ENCODE data around the gene VTI1A.

The VTI1A gene

DNA sequence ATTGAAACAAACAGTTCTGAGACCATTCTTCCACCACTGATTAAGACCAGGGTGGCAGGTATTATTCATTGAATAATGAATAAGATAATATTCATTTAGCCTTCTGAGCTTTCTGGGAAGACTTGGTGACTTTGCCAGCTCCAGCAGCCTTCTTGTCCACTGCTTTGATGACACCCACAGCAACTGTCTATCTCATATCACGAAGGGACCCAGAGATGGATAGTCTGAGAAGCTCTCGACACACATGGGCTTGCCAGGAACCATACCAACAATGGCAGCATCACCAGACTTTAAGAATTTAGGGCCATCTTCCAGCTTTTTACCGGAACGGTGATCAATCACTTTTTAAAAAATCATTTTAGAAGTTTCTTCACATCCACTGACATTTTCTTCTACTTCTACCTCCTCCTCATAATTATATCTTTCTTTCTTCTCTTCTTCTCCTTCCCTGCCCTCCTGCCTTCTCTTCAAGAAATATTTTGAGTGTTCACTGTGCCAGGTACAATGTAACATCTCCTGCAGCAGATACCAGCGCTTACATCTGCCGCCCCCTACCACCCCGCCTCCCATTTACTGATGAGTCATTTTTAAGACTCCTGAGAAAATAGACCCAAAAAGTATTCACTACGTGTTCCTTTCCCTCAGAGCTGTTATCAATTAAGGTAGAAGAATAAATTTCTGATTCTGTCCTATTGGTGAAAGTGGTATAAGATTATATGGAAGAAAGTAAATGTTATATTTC is 101.7 kb downstream of the VTI1A start:
- DNase-seq: no peak

DNA sequence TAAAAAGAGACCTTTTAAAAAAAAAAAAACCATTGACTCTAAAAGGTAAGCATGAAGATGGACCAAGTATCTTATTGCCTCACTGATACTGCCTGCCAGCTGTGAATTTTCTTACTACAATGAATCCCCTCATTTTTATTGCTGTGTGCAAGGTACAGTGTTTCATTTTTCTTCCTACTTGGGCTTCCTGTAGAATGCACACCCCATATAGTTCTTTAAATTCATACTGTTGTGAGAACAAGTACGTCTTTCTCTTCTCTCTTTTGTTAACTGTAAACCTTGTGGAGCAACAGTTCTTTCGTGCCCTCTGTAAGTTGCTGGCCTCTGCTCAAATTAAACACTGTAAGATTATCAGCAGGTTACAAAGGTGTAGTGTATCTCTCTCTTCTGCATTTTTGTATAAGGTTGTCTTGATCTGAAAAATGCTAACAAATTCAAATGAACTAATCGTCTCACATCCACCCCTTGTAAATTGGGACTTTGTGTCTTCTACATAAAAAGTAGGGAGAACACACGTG is 105.6 kb downstream of the VTI1A start:
- DNase-seq: no peak

DNA sequence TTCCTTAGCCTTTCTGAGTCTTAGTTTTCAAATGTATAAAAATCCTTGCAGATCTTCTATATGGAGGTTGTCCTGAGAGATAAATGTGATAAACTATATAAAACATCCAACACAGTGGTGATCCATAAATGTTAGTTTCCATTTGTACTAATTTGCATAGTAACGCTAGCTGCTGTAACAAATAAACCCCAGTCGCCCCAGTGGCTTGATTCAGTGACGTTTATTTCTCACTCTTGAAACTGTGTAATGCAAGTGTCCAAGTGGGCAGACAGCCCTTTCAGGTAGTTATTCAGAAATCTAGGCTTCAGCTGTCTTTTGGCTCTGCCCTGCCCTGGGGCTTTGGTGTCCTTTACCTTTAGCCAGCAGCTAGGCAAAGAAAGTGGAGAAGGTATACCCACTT is 106.3 kb downstream of the VTI1A start:
- DNase-seq: no peak

DNA sequence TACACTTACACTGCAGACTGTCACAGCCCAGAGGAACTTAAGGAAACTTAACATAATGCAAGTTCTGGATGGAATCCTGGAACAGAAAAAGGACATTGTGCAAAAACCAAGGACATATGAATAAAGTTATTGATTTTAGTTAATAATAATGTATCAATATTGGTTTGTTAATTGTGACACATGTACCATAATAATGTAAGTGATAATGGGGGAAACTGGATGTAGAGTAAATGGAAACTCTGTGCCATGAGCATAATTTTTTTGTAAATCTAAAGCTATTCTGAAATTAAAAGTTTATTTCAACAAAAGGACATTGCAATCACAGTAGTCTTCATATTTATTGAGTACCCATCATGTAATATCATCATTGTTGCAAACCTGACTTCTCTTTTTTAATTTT is 107.2 kb downstream of the VTI1A start:
- DNase-seq: no peak

DNA sequence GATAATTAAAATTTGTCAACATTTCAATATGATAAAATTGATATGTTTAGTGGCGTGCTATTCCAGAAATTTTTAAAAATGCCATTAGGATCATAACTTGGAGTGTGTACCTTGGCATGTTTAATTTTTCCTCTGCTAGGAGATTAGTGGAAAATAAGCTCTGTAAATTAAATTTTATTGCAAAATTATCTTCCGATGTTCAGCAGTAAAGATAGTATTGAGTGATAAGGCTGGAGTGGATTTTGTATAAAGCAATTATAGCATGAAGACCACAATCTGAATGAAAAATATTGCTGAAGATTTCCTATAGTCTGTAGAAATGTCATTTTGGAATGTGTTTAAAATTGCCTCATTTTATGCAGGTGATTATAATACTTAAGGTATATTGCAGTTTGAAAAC is 110.2 kb downstream of the VTI1A start:
- no peak for DNase-seq

DNA sequence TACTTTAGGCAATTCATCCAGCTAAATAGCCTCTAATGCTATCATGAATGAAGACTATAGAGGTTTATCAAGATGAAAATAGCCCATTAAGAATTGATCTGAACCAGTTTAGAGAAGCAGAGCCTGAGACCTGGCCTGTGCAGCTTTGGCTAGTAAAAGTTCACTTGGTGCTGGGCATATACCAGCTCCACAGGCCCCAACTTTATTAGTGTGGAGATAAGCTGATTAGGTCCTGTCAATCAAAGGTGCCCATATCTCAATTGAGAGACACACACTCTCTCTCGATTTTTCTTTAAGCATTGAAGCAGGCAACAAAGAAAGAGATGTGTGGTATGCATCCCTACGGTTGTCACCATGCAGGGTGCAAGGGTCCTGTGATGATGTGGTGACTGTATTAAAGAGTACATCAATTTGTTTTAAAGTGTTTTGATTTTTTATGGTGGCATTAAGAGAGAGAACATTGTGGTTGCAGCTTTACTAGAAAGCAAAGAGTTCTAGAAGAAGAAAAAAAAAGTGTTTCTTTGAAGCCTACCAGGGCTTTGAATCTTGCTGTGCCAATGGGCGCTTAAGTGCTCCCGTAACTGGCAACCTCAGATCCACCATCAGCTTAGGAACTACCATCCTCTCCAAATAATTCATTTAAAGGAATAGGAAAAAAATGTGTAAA is 111.6 kb downstream of the VTI1A start:
- no peak for DNase-seq

DNA sequence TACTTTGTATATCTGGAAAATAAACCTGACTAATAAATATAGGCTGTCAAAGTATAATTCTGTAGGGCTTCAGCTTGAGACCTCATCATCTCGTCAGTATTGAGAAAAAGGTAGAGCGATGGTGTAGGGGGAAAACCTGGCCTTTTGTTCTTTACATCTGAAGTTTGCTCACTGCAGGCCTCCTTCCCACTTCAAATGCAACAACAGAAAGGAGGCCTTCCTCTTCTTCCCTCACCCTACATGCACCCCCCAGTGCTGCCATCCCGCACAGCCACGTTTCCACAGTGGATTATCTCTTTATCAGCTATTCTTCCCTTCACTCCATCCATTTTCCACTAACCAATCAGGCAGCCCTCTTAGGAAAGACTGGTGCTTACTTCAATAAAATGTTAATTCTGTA is 112.3 kb downstream of the VTI1A start:
- no peak for DNase-seq

DNA sequence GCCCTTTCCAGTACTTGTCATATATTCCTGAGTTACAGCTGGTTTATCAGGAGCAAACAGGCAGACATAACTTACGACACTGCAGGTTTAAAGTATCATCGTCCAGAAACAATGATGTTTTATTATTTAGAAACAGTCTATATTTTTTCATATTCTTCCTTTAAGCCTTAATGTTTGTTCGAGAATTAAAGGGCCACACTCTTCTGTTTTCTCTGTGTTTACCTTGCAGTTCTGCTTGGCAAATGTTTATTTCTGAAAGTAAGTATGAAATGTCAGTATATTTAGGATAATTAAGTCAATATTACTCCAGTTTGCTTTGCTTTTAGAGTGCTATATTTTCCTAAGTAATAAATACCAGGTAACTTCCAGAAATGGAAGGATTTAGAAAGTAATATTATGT is 115.1 kb downstream of the VTI1A start:
- no peak for DNase-seq

DNA sequence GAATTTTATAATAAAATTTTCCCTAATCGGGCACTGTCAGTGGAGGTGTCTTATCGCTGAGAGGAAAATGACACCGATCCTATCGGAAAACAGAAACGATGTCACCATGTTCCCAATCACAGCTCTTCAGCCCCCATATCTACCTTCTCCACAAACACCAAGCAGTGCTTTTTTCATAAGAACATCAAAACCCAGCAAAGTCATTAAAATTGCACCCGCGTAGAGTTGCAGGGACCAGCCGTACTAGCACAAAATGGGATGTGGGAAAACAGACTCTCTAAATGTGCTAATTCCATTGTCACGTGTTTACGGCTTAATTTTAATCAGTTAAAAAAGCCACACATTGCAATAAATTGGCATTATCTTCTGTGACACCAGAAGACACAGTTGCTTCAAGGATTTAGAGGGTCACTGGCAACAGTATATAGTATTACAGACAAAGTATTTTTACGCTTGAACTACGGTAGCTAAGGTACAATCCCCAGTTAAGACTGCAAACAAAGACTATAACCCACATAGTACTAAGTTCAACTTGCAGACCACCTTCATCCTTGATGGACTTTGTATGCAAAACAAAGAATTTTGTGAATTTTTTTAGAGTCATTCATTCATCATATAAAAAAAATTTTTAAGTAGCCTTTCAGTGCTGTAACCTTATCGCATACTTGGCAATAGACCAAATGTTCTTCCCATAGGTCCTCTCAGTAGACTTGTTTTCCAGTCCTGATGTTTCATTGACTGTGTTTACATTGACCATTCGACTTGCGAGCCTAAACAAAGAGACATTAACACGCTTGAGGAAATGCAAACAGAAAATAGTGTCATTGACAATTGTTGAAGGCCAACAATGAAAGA is 116.0 kb downstream of the VTI1A start:
- DNase-seq: no peak

DNA sequence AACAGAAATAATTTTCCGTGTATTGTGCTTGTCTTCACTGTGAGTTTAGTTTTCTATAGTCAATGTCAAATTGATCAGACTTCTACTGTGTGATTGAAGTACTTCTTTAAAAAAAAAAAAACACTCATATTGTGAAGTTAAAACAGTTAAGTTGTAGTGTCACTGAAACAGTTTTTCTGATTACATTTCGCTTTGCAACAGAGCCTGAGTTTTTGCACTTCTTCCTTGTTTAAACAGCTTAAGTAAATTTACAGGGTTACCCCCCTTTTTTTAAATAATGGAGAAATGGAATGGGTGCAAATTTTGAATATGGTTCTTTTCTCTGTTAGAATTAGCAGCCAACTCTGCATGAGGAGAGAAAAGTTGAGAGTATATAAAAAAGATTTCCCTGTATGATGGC is 117.3 kb downstream of the VTI1A start:
- no peak for DNase-seq

DNA sequence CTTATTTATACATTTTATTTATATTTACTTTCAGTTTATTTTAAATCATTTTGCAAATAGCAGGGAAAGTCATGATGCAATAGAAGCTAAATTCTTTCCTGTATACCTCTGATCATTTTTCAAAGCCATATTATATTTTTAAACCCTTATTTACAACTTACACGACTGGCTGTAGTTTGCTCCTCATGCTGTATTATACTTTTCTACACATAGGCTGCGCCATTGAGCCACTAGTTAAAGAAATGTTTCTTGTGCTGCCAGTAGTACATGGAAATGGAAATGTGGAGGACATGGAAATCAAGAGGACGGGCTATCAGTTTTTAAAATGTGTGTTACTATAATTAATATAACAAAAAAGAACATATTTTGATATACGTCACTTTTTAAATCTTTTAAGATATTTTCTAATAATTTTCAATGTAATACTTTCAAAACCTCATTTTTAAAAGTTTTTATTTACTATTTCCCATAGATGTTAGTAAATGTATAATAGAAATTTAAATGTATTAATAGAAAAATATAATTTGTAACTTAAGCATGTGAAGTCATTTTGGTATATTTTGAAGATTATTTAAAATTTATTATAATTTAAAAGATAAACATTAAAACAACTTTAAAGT is 118.5 kb downstream of the VTI1A start:
- DNase-seq: no peak

DNA sequence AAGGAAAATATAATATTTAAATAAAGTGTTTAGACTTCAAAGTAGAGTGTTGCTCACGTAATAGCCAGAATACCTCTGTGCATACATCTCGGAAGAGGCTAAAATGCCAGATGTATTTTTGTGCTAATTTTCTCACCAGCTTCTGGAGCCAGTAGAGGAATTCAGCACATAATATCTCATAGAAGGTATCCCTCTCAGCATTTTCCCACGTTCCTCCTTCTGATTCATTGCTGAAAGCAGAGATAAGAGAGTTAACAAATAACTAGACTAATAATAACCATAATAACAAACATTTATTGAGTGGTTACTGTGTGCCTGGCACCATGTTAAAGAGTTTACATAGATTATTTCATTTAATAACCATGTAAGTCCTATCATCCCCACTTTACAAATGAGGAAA is 123.6 kb downstream of the VTI1A start:
- DNase-seq: no peak

DNA sequence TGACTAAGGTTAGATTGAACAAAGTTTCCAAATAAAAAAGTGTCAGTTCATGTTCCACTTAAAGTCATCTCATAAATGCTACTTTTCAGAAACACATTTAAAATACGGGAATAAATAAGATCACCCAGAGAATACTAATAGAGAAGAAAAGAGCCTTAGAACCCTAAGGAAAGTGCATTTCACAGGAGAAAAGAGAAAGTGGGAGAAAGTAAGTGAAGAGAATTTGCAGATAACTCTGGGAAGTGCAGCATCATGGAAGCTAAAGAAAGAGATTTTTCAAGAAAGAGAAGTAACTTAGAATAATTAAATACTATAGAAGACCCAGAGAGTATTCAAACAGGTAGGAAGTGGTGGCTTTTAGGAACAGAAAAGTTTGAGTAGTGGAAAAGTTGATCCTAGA is 132.6 kb downstream of the VTI1A start:
- DNase-seq: no peak

DNA sequence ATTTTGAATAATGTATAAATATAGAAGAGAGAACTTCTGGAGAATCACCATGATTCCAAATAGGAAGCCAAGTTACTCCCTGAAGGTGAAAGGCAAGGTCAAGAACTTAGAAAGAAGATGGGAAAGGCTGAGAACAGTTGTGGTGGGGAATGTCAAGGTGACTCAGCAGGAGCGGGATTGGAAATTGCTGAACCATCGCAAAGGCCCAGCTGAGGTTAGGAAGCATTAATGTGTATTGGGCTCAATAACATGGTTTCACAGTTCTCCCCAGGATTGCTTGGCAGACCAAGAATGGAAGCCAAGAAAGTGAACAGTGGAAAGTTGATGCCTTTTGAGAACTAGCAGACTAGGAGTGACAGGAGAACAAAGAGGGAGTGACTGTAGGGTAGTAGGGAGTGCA is 133.3 kb downstream of the VTI1A start:
- DNase-seq: no peak

DNA sequence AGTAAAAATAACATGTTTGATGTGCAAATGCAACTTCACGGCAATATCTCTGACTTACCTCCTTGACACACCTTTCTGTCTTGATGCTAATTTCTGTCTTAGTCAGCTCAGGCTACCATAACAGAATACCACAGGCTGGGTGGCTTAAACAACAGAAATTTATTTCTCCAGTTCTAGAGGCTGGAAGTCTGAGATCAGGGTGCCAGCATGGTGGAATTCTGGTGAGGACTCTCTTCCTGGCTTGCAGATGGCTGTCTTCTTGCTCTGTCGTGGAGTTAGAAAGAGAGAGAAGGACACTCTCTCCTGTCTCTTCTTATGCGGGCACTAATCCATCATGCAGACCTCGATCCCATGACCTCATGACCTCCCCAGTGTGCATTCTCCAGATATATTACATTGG is 134.9 kb downstream of the VTI1A start:
- DNase-seq: no peak

DNA sequence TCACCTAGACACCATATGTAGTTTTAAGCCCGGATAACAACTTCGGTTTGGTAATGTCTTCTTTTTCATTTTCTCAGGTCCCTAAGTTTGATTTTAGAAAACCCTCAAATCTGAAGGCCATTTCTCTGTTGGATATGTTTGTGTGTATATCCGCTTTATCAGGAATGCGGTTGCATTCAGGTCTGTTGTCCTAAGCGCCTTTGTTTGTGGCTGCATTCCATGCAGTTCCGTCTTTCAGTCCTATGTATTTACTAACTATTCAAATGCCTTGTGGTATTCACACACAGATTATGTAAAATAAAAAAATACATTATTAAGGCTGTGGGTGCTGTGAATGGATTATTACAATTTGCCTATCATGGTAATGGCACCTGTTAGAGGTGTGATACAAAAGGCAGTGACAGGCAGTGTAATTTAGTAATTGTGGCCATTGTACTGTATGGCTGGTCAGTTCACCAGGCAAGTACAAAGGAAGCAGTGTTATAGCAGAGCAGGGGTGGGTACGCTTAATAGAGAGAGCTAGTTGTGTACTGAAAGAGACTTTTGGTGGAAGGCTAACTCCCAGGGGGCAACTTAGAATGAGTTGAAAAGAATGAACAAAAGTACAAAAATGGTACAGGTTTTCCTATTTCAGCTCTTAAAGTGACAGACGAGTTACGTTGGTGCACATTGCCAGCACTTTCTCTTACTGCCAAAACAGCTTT is 136.4 kb downstream of the VTI1A start:
- no peak for DNase-seq

DNA sequence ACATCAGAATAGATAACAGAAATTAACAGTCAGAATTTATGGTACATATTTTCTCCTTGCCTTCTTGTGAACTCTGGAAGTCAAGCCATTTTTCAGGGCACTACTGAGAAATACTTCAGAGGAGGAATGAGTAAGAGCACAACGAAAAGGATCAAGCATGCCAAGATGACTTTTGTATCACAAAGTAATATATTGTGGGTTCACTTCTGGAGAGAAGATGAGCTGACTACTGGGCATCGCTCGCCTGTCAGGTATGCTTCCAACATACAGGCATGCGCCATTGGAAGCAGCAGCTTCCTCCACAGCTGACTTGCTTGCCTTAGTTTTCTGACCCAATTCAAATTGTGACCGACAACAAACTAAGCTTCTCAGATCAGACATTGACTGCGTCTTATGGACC is 137.3 kb downstream of the VTI1A start:
- DNase-seq: no peak

DNA sequence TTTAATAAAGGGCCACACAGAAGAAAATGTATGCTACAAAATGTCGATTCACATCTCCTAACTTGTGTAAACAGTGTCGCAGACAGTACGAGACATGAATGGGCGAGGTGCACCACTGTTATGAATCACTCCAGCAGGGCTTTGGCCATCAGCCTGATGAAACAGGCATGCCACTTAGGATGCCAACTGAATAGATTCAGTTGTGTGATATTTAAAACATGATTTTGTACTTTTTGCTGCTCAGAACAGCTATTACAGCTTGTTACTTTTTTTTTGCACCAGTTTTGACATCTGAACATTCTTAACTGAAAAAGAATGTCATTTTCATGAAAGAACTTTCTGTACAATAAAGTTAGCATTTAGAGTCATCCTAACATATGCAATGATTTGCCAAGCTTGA is 138.1 kb downstream of the VTI1A start:
- DNase-seq: no peak

DNA sequence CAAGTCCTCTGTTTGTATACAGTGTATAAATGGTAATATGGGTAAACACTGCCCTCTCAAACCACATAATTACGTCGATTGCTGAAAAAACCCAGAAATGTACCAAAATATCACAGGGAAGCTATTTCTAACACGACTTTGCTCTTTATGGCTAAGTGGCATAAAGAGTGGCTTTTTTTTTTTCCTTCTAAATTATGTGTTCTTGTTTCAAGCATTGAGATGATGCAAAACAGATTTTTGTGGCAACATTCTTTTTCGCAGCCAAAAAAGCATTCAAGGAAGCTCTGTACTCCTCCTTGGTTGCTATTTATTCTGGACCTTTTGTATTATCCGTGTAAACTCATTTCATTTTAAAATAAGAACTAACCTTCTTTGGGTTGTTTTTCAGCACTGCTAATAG is 138.9 kb downstream of the VTI1A start:
- DNase-seq: no peak

DNA sequence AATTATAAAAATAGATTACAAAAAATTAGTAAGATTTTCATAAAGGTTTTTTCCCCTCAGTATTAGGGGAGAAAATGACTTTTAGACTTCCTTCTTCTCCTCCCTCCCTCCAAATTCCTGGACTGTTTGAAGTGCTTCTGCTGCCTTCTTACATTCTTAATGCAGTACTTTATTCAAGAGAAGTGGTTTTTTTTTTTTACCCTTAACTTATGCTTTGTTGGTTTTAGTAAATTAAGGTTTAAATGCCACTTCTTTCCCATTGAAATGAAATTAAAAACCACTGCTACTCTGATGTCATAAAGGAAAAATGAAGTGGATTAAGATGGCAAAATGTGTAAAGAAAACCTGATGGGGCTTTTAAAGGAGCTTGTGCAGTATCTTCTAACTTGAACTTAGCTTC is 140.7 kb downstream of the VTI1A start:
- DNase-seq: no peak

DNA sequence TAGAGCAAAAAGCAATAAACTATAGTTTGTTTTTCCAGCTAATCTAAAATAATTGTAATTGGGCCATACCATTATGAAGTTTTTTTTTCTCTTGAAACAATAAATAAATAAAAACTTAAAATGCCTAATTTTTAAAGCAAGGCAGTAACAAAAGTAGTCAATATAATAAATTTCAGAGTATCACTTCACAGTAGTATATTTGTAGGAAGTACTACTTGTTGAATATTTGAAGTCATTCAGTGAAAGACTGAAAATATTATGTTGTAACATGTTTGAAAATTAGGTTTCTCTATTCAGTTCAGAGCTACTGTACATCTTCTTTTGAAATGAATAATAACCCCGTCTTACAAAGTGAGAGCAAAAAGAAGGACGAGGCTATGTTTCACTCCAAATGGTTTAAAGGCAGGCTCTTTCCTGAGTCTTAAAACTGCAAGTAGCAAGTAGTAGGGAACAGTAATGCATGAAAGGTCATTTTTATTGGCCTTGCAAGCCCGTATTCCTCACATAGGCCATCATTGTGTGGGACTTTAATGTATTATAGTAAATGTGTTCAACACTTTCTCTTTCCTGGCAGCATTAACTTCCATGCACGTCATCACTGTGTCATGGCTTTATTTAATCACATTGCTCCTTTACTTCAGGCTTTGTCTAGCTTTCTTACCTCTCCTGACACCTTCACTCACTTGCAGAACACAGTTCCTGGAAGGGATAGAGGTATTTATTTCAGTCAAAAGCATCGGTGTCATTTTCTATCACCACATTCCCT is 141.4 kb downstream of the VTI1A start:
- no peak for DNase-seq

DNA sequence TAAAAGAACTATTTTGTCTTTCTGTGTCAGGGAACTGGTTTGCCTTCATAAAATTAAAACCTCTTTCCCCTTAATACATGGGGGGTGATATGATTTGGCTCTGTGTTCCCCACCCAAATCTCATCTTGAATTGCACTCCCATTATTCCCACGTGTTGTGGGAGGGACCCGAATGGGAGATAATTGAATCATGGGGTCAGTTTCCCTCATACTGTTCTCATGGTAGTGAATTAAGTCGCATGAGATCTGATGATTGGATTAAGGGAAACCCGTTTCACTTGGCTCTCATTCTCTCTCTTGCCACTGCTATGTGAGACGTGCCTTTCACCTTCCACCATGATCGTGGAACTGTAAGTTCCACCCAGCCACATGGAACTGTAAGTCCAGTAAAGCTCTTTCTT is 142.1 kb downstream of the VTI1A start:
- DNase-seq: no peak
